Testis (tissue), 2 donors: Measurements from ENCODE around the gene COTL1.

Experiments used
- CTCF ChIP-seq, 3 experiments: fragments of 450-650 bp in 2 of 3; fragments of 200-600 bp in 1 of 3; sonication (generic) in 1 of 3; IDR thresholded peaks; one replicate each; pipeline ENCODE4 v1.5.1; 2016 to 2019; ENCODE audit warnings: antibody characterized with exemption in 3 of 3, mild to moderate bottlenecking in 2 of 3, moderate library complexity in 1 of 3
- POLR2A ChIP-seq: fragments of 450-650 bp; IDR thresholded peaks from one replicate; pipeline ENCODE4 v1.6.1; 2017; ENCODE audit warnings: antibody characterized with exemption, mild to moderate bottlenecking, moderate library complexity

- TF ChIP-seq CTCF (IDR thresholded peaks at IDR 0.05) (no peak), POLR2A (no peak)
Measured at GRCh38 chr16:84526794-84527531, 90.9 kb downstream of the COTL1 start.
